Stimulated activated CD8-positive, alpha-beta memory T cell treated with anti-CD3 and anti-CD28 coated beads, Interleukin-12 subunit alpha, Interleukin-12 subunit beta, amount 100 ng/mL, for 1 hour (primary cell): ENCODE data around the gene PLXDC2.
"Not testable (repeated sequence)": the region's sequence is repeated elsewhere in the genome, so short reads cannot be mapped to it uniquely, and the experiment has no call there.

Experiments
- DNase-seq: peaks from one replicate; pipeline ENCODE4 v3.0.0-alpha.2; 2020; ENCODE audit warnings: low read depth

PLXDC2 gene

GRCh38 chr10:20207653-20208052 lies 391.4 kb downstream of the PLXDC2 start:
- DNase-seq: no peak

- DNase-seq: not testable (repeated sequence)
Measured at GRCh38 chr10:20209098-20209497, 392.9 kb downstream of the PLXDC2 start.

GRCh38 chr10:20215547-20216152 lies 399.4 kb downstream of the PLXDC2 start:
- no peak for DNase-seq

GRCh38 chr10:20221356-20221755 lies 405.1 kb downstream of the PLXDC2 start:
- DNase-seq: no peak

- DNase-seq: no peak
Measured at GRCh38 chr10:20228729-20229128, 412.5 kb downstream of the PLXDC2 start.

GRCh38 chr10:20232079-20232705 lies 416.0 kb downstream of the PLXDC2 start:
- DNase-seq: no peak

- no peak for DNase-seq
Measured at GRCh38 chr10:20233423-20233822, 417.2 kb downstream of the PLXDC2 start.

GRCh38 chr10:20234579-20234978 lies 418.3 kb downstream of the PLXDC2 start:
- no peak for DNase-seq

GRCh38 chr10:20237091-20237570 lies 420.9 kb downstream of the PLXDC2 start:
- DNase-seq: no peak

- no peak for DNase-seq
Measured at GRCh38 chr10:20237586-20237985, 421.4 kb downstream of the PLXDC2 start.

- no peak for DNase-seq
Measured at GRCh38 chr10:20240643-20241042, 424.4 kb downstream of the PLXDC2 start.

GRCh38 chr10:20247454-20247853 lies 431.2 kb downstream of the PLXDC2 start:
- no peak for DNase-seq

GRCh38 chr10:20247891-20248708 lies 431.9 kb downstream of the PLXDC2 start:
- no peak for DNase-seq

- no peak for DNase-seq
Measured at GRCh38 chr10:20254078-20254477, 437.8 kb downstream of the PLXDC2 start.

- DNase-seq: no peak
Measured at GRCh38 chr10:20254497-20254896, 438.3 kb downstream of the PLXDC2 start.

GRCh38 chr10:20256969-20257368 lies 440.7 kb downstream of the PLXDC2 start:
- no peak for DNase-seq

- DNase-seq: no peak
Measured at GRCh38 chr10:20257422-20257821, 441.2 kb downstream of the PLXDC2 start.

GRCh38 chr10:20265146-20265545 lies 448.9 kb downstream of the PLXDC2 start:
- DNase-seq: no peak

GRCh38 chr10:20267734-20268133 lies 451.5 kb downstream of the PLXDC2 start:
- DNase-seq: no peak

- DNase-seq: no peak
Measured at GRCh38 chr10:20271490-20271889, 455.3 kb downstream of the PLXDC2 start.

GRCh38 chr10:20272608-20273007 lies 456.4 kb downstream of the PLXDC2 start:
- no peak for DNase-seq

- DNase-seq: no peak
Measured at GRCh38 chr10:20274571-20274970, 458.3 kb downstream of the PLXDC2 start.
